Measurements from ENCODE around the gene CDCA7L. TPM values are rescaled to one million over a fixed set of nuclear protein-coding genes. Genes with fewer than 3 reads are reported as not detected.
"Not testable (repeated sequence)": the region's sequence is repeated elsewhere in the genome, so short reads cannot be mapped to it uniquely, and the experiment has no call there.

Gene CDCA7L
- total and polyA plus RNA-seq, 8 donors, result 27.5 to 63.7 (median 49.1) TPM

DNA sequence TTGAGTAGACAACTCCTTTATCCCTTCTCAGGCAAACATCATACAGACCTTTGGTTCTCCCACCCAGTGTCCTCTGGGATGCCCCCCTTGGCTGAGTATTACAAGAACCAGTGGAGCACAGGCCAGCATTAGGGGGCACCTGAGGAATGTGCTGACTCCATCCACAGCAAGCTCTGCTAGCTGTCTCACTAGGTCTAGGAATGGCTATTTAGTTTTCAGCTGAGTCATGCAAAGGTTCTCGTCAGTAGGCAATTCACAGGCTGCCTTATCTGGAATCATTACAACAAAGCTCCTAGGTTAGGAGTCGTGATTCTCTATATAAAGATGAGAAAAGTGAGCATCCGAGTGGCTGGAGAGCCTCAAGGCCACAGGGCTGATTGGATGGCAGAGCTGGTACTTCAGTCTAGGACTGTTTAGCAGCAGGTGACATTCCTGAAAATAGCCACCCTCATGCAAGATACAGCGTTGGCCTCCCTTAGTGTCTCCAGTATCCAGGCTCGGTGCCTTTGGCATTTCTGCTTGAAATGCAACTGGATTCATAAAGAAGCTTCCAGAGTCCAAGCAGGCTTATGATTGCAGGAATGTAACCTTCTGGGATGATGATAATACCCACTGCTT is 75.8 kb downstream of the CDCA7L start:
- TF ChIP-seq, protein P1, sequence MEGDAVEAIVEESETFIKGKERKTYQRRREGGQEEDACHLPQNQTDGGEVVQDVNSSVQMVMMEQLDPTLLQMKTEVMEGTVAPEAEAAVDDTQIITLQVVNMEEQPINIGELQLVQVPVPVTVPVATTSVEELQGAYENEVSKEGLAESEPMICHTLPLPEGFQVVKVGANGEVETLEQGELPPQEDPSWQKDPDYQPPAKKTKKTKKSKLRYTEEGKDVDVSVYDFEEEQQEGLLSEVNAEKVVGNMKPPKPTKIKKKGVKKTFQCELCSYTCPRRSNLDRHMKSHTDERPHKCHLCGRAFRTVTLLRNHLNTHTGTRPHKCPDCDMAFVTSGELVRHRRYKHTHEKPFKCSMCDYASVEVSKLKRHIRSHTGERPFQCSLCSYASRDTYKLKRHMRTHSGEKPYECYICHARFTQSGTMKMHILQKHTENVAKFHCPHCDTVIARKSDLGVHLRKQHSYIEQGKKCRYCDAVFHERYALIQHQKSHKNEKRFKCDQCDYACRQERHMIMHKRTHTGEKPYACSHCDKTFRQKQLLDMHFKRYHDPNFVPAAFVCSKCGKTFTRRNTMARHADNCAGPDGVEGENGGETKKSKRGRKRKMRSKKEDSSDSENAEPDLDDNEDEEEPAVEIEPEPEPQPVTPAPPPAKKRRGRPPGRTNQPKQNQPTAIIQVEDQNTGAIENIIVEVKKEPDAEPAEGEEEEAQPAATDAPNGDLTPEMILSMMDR (IDR thresholded peaks at IDR 0.05), result no peak
- no peak for DNase-seq
- H3K27ac ChIP-seq, result no peak overlapping the region

DNA sequence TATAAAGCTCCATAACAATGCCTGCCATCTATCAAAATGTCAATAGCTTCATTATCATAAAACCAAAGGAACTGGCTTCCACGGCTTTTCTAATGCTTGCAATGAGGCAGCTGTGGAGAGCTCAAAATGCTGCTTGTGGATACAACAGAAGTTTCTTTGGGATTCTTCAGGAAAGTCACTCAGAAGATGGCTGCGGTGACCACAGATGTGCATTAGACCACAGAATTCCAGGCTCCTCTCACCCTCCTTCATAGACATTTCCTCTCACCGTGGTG is 77.2 kb downstream of the CDCA7L start:
- Histone ChIP-seq H3K27me3 (no peaks in the 10 kb centered on the region), H3K4me3 (no peak overlapping the region), H3K36me3 (no peaks in the 10 kb centered on the region), H3K27ac (no peak overlapping the region), H3K9me3 (no peaks in the 10 kb centered on the region), H3K4me1 (no peaks in the 10 kb centered on the region)
- no peak for ATAC-seq
- TF ChIP-seq, protein P1 (IDR thresholded peaks at IDR 0.05), result no peak
- DNase-seq, result no peak
- intact Hi-C loops (cut with DNase I), result no loop called here

More for the DNA sequence above, 75.8 kb downstream of the CDCA7L start:
- Histone ChIP-seq H3K4me1 (no peaks in the 10 kb centered on the region), H3K9me3 (no peaks in the 10 kb centered on the region), H3K27me3 (no peaks in the 10 kb centered on the region), H3K4me3 (no peak overlapping the region), H3K36me3 (no peaks in the 10 kb centered on the region)
- intact Hi-C loops (cut with DNase I), result no loop called here
- ATAC-seq, result no peak

GRCh38 chr7:21867816-21868575 is 77.7 kb downstream of the CDCA7L start:
- Histone ChIP-seq H3K27me3 (no peaks in the 10 kb centered on the region), H3K27ac (no peak overlapping the region), H3K4me3 (no peak overlapping the region), H3K36me3 (no peaks in the 10 kb centered on the region), H3K9me3 (no peaks in the 10 kb centered on the region), H3K4me1 (no peaks in the 10 kb centered on the region)
- TF ChIP-seq, protein P1 (IDR thresholded peaks at IDR 0.05), result no peak
- DNase-seq (no peak), ATAC-seq (no peak)
- intact Hi-C loops (cut with DNase I), result no loop called here

DNA sequence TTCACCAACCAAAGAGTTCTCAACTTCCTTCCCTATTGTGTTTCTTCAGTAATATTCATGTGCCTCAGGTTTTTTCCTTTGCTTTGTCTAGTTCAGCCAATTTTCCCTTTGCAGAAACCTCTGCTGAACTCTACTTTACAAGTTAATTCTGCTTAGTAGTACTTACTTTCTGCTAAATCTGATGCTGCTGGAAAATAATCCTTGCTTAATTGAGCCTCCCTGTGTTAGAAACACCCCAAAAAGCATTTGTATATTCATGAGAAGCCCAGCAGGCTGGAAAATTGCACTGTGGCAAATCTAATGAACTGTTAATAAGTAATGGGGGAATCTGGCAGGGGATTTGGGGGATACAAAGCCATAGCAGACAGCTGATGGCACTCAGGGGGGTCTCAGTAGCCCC is 78.5 kb downstream of the CDCA7L start:
- H3K4me3 ChIP-seq, result no peak overlapping the region
- H3K27me3 ChIP-seq, result no peaks in the 10 kb centered on the region
- no peaks in the 10 kb centered on the region for H3K36me3 ChIP-seq
- intact Hi-C loops (cut with DNase I), result no loop called here
- ATAC-seq (no peak), DNase-seq (no peak)
- no peaks in the 10 kb centered on the region for H3K4me1 ChIP-seq
- no peaks in the 10 kb centered on the region for H3K9me3 ChIP-seq
- TF ChIP-seq, protein P1 (IDR thresholded peaks at IDR 0.05), result no peak
- H3K27ac ChIP-seq, result no peak overlapping the region

DNA sequence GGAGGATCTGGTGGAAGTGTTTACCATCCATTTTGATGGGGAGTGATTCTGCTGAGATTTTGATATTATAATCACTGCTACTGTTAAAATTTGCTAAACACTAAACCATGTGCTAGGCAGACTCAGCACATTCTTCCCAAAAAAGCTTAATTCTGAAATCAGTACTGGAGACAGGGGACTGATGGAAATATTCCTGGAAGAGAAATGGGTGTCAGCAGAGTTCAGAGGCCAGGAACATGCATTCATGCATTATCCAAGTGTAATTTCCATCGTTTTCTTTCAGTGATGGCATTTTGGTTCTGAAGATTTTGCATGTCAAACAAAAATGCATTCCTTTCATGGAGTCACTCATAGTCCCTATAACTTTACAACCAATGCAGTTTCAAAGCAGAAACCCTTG is 79.0 kb downstream of the CDCA7L start:
- intact Hi-C loops (cut with DNase I), result no loop called here
- no peak overlapping the region for H3K4me3 ChIP-seq
- TF ChIP-seq, protein P1 (IDR thresholded peaks at IDR 0.05), result no peak

GRCh38 chr7:21865631-21866204 is 80.0 kb downstream of the CDCA7L start:
- H3K4me3 ChIP-seq; DNase-seq; H3K9me3 ChIP-seq; intact Hi-C loops (cut with DNase I); ATAC-seq; H3K36me3 ChIP-seq; H3K27ac ChIP-seq; H3K4me1 ChIP-seq; H3K27me3 ChIP-seq: not testable (repeated sequence)

More for the DNA sequence above, 79.0 kb downstream of the CDCA7L start:
- H3K27ac ChIP-seq, result no peak overlapping the region
- DNase-seq, result no peak
- no peaks in the 10 kb centered on the region for H3K9me3 ChIP-seq
- H3K4me1 ChIP-seq, result no peaks in the 10 kb centered on the region
- H3K27me3 ChIP-seq, result no peaks in the 10 kb centered on the region
- H3K36me3 ChIP-seq, result no peaks in the 10 kb centered on the region
- ATAC-seq, result no peak
